ENCODE data around the gene ZBTB37.

ZBTB37 gene

GRCh38 chr1:173866413-173867115 is 1.6 kb upstream of the ZBTB37 start:
- TF ChIP-seq, protein P1, sequence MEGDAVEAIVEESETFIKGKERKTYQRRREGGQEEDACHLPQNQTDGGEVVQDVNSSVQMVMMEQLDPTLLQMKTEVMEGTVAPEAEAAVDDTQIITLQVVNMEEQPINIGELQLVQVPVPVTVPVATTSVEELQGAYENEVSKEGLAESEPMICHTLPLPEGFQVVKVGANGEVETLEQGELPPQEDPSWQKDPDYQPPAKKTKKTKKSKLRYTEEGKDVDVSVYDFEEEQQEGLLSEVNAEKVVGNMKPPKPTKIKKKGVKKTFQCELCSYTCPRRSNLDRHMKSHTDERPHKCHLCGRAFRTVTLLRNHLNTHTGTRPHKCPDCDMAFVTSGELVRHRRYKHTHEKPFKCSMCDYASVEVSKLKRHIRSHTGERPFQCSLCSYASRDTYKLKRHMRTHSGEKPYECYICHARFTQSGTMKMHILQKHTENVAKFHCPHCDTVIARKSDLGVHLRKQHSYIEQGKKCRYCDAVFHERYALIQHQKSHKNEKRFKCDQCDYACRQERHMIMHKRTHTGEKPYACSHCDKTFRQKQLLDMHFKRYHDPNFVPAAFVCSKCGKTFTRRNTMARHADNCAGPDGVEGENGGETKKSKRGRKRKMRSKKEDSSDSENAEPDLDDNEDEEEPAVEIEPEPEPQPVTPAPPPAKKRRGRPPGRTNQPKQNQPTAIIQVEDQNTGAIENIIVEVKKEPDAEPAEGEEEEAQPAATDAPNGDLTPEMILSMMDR (IDR thresholded peaks at IDR 0.05; ENCODE audit: borderline replicate concordance, insufficient read depth, low read depth, low read length): no peak
- peak overlapping the region; percentile 82 for H3K4me3 ChIP-seq (ENCODE audit: low read depth, low read length)

DNA sequence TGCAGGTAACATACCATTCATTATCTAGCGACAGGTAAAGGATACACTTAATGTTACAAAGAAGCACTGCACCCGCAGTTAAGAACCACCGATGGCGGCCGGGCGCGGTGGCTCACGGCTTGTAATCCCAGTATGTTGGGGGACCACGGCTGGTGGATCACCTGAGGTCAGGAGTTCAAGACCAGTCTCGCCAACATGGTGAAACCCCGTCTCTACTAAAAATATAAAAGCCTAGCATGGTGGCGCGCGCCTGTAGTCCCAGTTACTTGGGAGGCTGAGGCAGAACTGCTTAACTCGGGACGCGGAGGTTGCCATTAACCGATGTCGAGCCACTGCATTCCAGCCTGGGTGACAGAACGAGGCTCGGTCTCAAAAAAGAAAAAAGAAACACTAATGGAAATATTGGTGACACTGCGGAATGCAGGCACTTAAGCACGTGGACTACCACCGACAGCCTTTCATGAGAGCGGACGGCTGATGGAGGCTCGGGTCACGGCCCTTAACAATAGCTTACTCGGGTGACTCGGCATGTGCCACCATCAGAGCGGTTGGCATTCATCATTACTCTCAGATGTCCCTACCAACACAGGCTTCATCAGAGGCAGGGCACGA is 933 bp upstream of the ZBTB37 start:
- TF ChIP-seq, protein P1 (IDR thresholded peaks at IDR 0.05; ENCODE audit: borderline replicate concordance, insufficient read depth, low read depth, low read length): no peak
- peak overlapping the region; percentile 82 for H3K4me3 ChIP-seq (ENCODE audit: low read depth, low read length)

GRCh38 chr1:173867753-173868265 is 371 bp upstream of the ZBTB37 start, which contains the start of gene GAS5:
Gene GAS5 (minus strand): TSS chr1:173867989.
- TF ChIP-seq, protein P1 (IDR thresholded peaks at IDR 0.05; ENCODE audit: borderline replicate concordance, insufficient read depth, low read depth, low read length): no peak
- H3K4me3 ChIP-seq (ENCODE audit: low read depth, low read length): peak within 1 kb of the TSS; percentile 82

DNA sequence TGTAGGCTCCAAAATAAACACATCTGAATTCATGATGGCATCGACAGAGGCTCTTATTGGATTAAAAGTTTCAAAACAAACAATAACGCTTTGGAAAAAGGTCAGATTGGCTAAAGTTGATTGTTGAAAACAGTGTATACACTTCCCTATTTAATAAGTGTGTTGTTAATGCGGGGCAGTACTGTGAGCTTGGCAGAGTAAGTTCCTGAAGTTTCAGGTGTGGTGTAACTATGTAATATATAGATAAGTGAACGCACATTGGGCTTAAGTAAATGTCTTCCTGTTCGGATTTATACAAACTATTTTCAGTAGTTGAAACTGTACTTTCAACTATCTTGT is 810 bp downstream of the ZBTB37 start:
- H3K4me3 ChIP-seq (ENCODE audit: low read depth, low read length): peak overlapping the region; percentile 82
- TF ChIP-seq, protein P1 (IDR thresholded peaks at IDR 0.05; ENCODE audit: borderline replicate concordance, insufficient read depth, low read depth, low read length): no peak

GRCh38 chr1:173870252-173871075 is 2.3 kb downstream of the ZBTB37 start:
- H3K4me3 ChIP-seq (ENCODE audit: low read depth, low read length): peak overlapping the region; percentile 33
- TF ChIP-seq, protein P1 (IDR thresholded peaks at IDR 0.05; ENCODE audit: borderline replicate concordance, insufficient read depth, low read depth, low read length): no peak

DNA sequence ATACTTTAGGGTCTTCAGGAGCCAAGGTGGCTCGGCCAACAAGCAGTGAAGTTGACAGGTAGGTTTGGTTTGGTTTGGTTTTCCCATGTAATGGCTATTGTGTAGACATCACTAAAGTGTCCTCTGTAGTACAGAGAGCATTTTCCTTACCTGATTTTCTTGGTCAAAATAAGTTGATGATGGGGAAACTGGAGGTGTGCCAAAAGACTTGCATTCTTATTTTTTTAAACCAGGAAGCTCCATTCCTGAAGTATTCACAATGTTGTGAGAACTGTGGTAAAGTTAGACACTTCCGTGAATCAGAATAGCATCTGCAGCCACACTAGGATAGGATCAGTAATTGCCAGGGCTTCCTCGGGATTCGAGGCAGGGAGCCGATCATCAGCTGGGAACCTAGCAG is 2.9 kb downstream of the ZBTB37 start:
- TF ChIP-seq, protein P1 (IDR thresholded peaks at IDR 0.05; ENCODE audit: borderline replicate concordance, insufficient read depth, low read depth, low read length): no peak
- peak overlapping the region; percentile 1 for H3K4me3 ChIP-seq (ENCODE audit: low read depth, low read length)
